HEK293 (cell line): Measurements from ENCODE around the gene GANAB.

Experiments used
- KLF8 ChIP-seq: fragments of 450-650 bp; formaldehyde crosslinking; IDR thresholded peaks from 2 replicates; pipeline ENCODE4 v1.5.1; 2016; ENCODE audit warnings: missing biosample characterization, missing genetic modification characterization
- REST ChIP-seq: fragments of 450-650 bp; formaldehyde crosslinking; IDR thresholded peaks from 2 replicates; pipeline ENCODE4 v1.5.1; 2016; ENCODE audit warnings: missing biosample characterization, missing genetic modification characterization
- YY1 ChIP-seq: fragments of 450-650 bp; formaldehyde crosslinking; IDR thresholded peaks from 2 replicates; pipeline ENCODE4 v1.5.1; 2018; ENCODE audit warnings: missing biosample characterization, missing genetic modification characterization
- ZBTB7A ChIP-seq: fragments of 450-650 bp; formaldehyde crosslinking; IDR thresholded peaks from 2 replicates; pipeline ENCODE4 v1.5.1; 2016; ENCODE audit warnings: low read depth, missing biosample characterization, missing genetic modification characterization
- ZNF16 ChIP-seq: fragments of 450-650 bp; formaldehyde crosslinking; IDR thresholded peaks from 2 replicates; pipeline ENCODE4 v1.5.1; 2016; ENCODE audit warnings: low read depth, missing biosample characterization, missing genetic modification characterization
- ZNF350 ChIP-seq: fragments of 450-650 bp; formaldehyde crosslinking; IDR thresholded peaks from 2 replicates; pipeline ENCODE4 v1.5.0; 2017; ENCODE audit warnings: missing biosample characterization, mild to moderate bottlenecking, missing genetic modification characterization
- ZNF623 ChIP-seq: fragments of 450-650 bp; formaldehyde crosslinking; IDR thresholded peaks from 2 replicates; pipeline ENCODE4 v1.5.1; 2016; ENCODE audit warnings: missing biosample characterization, missing genetic modification characterization
- ZNF664 ChIP-seq: fragments of 450-650 bp; formaldehyde crosslinking; IDR thresholded peaks from 2 replicates; pipeline ENCODE4 v1.5.1; 2016; ENCODE audit warnings: missing biosample characterization, missing genetic modification characterization
- TF ChIP-seq, protein P1 (sequence below): fragments of 450-650 bp; formaldehyde crosslinking; IDR thresholded peaks from 2 replicates; pipeline ENCODE4 v1.5.1; 2016; ENCODE audit warnings: missing biosample characterization, missing genetic modification characterization
- TF ChIP-seq, protein P2 (sequence below): IDR thresholded peaks from 2 replicates; pipeline ENCODE4 v1.6.1; 2011; ENCODE audit warnings: mild to moderate bottlenecking, low read depth, low read length, borderline replicate concordance

DNA sequence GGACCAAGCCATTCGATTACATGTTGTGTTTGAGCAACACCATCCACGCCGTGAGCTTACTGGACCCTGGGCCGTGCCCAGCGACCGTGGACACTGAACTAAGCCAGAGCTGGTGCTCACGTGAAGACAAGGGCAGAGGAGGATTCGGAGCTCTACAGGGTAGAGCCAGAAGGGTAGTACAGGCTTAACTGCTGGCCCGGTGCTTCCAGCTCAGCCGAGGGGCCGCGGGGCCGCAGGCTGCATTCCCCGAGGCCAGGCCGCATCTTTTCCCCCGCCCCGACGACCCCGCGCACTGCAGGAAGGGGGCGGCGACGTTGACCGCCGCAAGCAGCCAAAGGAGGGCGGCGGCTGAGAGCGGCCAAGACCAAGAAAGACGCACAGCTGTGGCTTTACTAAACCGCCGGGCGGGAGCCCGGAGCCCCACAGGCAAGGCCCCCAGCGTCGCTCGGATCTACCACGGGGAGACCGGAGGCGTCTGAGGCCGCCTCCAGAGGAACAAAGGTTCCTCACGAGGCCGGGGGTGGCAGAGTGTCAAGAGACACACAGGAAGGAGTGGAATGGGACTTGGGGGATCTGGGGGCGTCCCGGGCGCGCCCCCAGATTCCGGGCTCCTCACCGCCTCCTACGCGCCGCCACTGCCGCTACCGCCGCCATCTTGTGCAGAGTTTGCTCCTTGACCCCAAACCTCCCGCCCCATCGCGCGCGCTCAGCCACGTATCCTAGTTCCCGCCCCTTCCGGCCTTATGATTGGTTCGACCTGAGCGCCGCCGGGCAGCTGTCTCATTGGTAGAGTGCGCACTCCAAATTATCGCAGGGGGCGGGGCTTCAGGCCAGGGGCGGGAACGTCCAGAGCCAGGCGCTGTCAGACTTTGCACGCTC, at the start of gene GANAB:
- peak; percentile 85 for TF ChIP-seq YY1
- no peak for TF ChIP-seq ZNF350 (tag by site-specific recombination)
- TF ChIP-seq, protein P1, sequence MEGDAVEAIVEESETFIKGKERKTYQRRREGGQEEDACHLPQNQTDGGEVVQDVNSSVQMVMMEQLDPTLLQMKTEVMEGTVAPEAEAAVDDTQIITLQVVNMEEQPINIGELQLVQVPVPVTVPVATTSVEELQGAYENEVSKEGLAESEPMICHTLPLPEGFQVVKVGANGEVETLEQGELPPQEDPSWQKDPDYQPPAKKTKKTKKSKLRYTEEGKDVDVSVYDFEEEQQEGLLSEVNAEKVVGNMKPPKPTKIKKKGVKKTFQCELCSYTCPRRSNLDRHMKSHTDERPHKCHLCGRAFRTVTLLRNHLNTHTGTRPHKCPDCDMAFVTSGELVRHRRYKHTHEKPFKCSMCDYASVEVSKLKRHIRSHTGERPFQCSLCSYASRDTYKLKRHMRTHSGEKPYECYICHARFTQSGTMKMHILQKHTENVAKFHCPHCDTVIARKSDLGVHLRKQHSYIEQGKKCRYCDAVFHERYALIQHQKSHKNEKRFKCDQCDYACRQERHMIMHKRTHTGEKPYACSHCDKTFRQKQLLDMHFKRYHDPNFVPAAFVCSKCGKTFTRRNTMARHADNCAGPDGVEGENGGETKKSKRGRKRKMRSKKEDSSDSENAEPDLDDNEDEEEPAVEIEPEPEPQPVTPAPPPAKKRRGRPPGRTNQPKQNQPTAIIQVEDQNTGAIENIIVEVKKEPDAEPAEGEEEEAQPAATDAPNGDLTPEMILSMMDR, result 0 out of 2 replicates have a peak, but pooled peaks have one; percentile 12
- TF ChIP-seq ZNF16 (tag by site-specific recombination), result no peak
- TF ChIP-seq ZNF623 (tag by site-specific recombination), result no peak
- no peak for TF ChIP-seq ZNF664
- TF ChIP-seq REST, result no peak
- TF ChIP-seq ZBTB7A, result no peak
- TF ChIP-seq, protein P2, sequence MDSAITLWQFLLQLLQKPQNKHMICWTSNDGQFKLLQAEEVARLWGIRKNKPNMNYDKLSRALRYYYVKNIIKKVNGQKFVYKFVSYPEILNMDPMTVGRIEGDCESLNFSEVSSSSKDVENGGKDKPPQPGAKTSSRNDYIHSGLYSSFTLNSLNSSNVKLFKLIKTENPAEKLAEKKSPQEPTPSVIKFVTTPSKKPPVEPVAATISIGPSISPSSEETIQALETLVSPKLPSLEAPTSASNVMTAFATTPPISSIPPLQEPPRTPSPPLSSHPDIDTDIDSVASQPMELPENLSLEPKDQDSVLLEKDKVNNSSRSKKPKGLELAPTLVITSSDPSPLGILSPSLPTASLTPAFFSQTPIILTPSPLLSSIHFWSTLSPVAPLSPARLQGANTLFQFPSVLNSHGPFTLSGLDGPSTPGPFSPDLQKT, result no peak
- 0 out of 2 replicates have a peak, but pooled peaks have one; percentile 38 for TF ChIP-seq KLF8 (tag by site-specific recombination)
